K562 (cell line): ENCODE data around the gene CEP89. TPM values are rescaled to one million over a fixed set of nuclear protein-coding genes. Genes with fewer than 3 reads are reported as not detected.

Source experiments
- ATAC-seq: fragments of 200-7000 bp; cut with Tn5 transposase; 3 replicates; pipeline ENCODE4 v1.9.1; 2020; ENCODE audit warnings: moderate library complexity
- BruUV-seq: library from RNA; stranded (reverse); fragments of 400-500 nt; replicated peaks from 2 replicates; lab custom pipeline; 2021; lab: Mats Ljungman, UMichigan
- CTCF ChIA-PET: fragments of 300-600 bp; formaldehyde crosslinking; extraction: SDS; loops from one replicate; lab custom pipeline; 2021; ENCODE audit warnings: low intra/inter-chr PET ratio; lab: Yijun Ruan, JAX
- POLR2A ChIA-PET: fragments of 300-600, 350-650 bp; sonication (Branson Sonifier 250); formaldehyde crosslinking; extraction: SDS; loops from one replicate; lab custom pipeline; 2021; ENCODE audit warnings: antibody characterized with exemption, inconsistent platforms; lab: Yijun Ruan, JAX
- DNase-seq, 4 experiments: peaks; one replicate each; pipeline versions ENCODE4 v3.0.0 to v3.0.0-alpha.2; 2011 to 2018; ENCODE audit warnings: low spot score in 3 of 4, mixed read lengths in 3 of 4; ENCODE audit errors: extremely low read depth in 1 of 4
- FAIRE-seq: peaks from 2 replicates; lab custom pipeline; 2011; peaks lifted over from hg19 to GRCh38; lab: Jason Lieb, UNC
- H2AFZ ChIP-seq: 2 replicates; pipeline ENCODE4 v1.6.0; 2011; ENCODE audit warnings: low read depth, low read length, control low read depth, inconsistent platforms
- H3K27ac ChIP-seq: fragments of 200-600 bp; 3 replicates; pipeline ENCODE4 v1.8.0; 2011; ENCODE audit warnings: low read depth, mild to moderate bottlenecking, control low read depth, inconsistent platforms, low read length, moderate library complexity, mixed read lengths; ENCODE audit errors: extremely low read depth
- H3K27me3 ChIP-seq, 2 experiments: fragments of 300-600 bp in 1 of 2; 2 replicates in 1 of 2; 3 replicates in 1 of 2; pipeline versions ENCODE4 v1.6.0 to v1.8.0; 2011; ENCODE audit warnings: inconsistent platforms in 2 of 2, low read length in 2 of 2, mild to moderate bottlenecking in 1 of 2, mixed read lengths in 1 of 2, moderate library complexity in 1 of 2; ENCODE audit not compliant: control insufficient read depth in 2 of 2, insufficient read depth in 2 of 2
- H3K36me3 ChIP-seq: fragments of 300-600 bp; 3 replicates; pipeline ENCODE4 v1.8.0; 2011; ENCODE audit warnings: mild to moderate bottlenecking, low read length, inconsistent platforms; ENCODE audit not compliant: control insufficient read depth, insufficient read depth
- H3K4me1 ChIP-seq, 2 experiments: fragments of 200-600 bp in 1 of 2; replicated peaks in 1 of 2; 2 replicates in 1 of 2; 3 replicates in 1 of 2; pipeline versions ENCODE4 v1.5.1 to v1.8.0; 2011; ENCODE audit warnings: inconsistent platforms in 2 of 2, low read length in 2 of 2, mild to moderate bottlenecking in 1 of 2, mixed read lengths in 1 of 2, moderate library complexity in 1 of 2; ENCODE audit not compliant: control insufficient read depth in 2 of 2, insufficient read depth in 2 of 2
- H3K4me2 ChIP-seq: 2 replicates; pipeline ENCODE4 v1.6.1; 2011; ENCODE audit warnings: low read length, control low read depth, inconsistent platforms, mixed read lengths; ENCODE audit not compliant: insufficient read depth
- H3K4me3 ChIP-seq: fragments of 200-600 bp; sonication (generic), shearing (Covaris generic); 2 replicates; pipeline ENCODE4 v1.5.1; 2016; ENCODE audit warnings: control low read depth, inconsistent platforms
- H3K79me2 ChIP-seq: fragments of 200-600 bp; 3 replicates; pipeline ENCODE4 v1.8.0; 2011; ENCODE audit warnings: low read length, inconsistent platforms; ENCODE audit not compliant: control insufficient read depth, insufficient read depth
- H3K9ac ChIP-seq, 2 experiments: 2 replicates each; pipeline versions ENCODE4 v1.6.0 to v1.6.1; 2011; ENCODE audit warnings: low read depth in 2 of 2, low read length in 2 of 2, control low read depth in 1 of 2, inconsistent platforms in 1 of 2, mild to moderate bottlenecking in 1 of 2, mixed read lengths in 1 of 2; ENCODE audit not compliant: insufficient read depth in 1 of 2
- H3K9me1 ChIP-seq: one replicate; pipeline ENCODE4 v1.6.0; 2011; ENCODE audit warnings: inconsistent platforms, mild to moderate bottlenecking, low read length, moderate library complexity; ENCODE audit not compliant: control insufficient read depth, insufficient read depth
- H3K9me3 ChIP-seq: replicated peaks from 2 replicates; pipeline ENCODE4 v1.5.1; 2011; ENCODE audit warnings: low read depth, low read length, inconsistent platforms; ENCODE audit not compliant: control insufficient read depth, insufficient read depth
- H4K20me1 ChIP-seq: replicated peaks from 2 replicates; pipeline ENCODE4 v1.6.1; 2011; ENCODE audit warnings: low read length, inconsistent platforms, mixed read lengths; ENCODE audit not compliant: control insufficient read depth, insufficient read depth
- ADNP ChIP-seq: fragments of 200-800 bp; sonication (Bioruptor generic); IDR thresholded peaks from 2 replicates; pipeline ENCODE4 v1.6.1; 2016; ENCODE audit warnings: missing genetic modification characterization, missing compliant biosample characterization
- ELK3 ChIP-seq: fragments of 450-650 bp; formaldehyde crosslinking; IDR thresholded peaks from 2 replicates; pipeline ENCODE4 v1.4.0; 2020; ENCODE audit warnings: mild to moderate bottlenecking
- FOXP4 ChIP-seq: sonication (generic); formaldehyde crosslinking; IDR thresholded peaks from 2 replicates; pipeline ENCODE4 v1.8.0; 2022; ENCODE audit warnings: mild to moderate bottlenecking, missing genetic modification reagents, borderline replicate concordance
- HCFC1 ChIP-seq: IDR thresholded peaks from 2 replicates; pipeline ENCODE4 v1.6.1; 2012; ENCODE audit warnings: low read depth, low read length, improper control_type of control experiment
- RBM15 ChIP-seq: fragments of 200-400 bp; formaldehyde crosslinking; IDR thresholded peaks from 2 replicates; pipeline ENCODE4 v1.6.1; 2018; ENCODE audit warnings: mild to moderate bottlenecking, low read length, moderate library complexity; ENCODE audit not compliant: insufficient read depth
- SNRNP70 ChIP-seq: fragments of 200-400 bp; formaldehyde crosslinking; optimal IDR thresholded peaks from 2 replicates; pipeline ENCODE3; 2017; ENCODE audit warnings: low read depth, low read length
- ZNF449 ChIP-seq: fragments of 250-450 bp; sonication (Bioruptor Pico); IDR thresholded peaks from 2 replicates; pipeline ENCODE4 v1.8.0; 2022; ENCODE audit warnings: moderate library complexity, mild to moderate bottlenecking, inconsistent platforms
- WGBS: fragments of 100-300 bp; shearing (Covaris generic); methylation state at CpG from one replicate; pipeline ENCODE4 v1.1.6; 2016; ENCODE audit warnings: low coverage, mixed read lengths; ENCODE audit not compliant: insufficient coverage; ENCODE audit errors: missing lambda C conversion rate; 5-methylcytosine and 5-hydroxymethylcytosine counted together
- in situ Hi-C: fragments of 300-500 bp; cut with MboI; formaldehyde crosslinking; loops from 4 replicates; pipeline ENCODE4 v1.15.0; 2018; ENCODE audit warnings: inconsistent platforms, mixed read lengths
- intact Hi-C: fragments of 100-400 bp; cut with micrococcal nuclease; formaldehyde crosslinking; loops from 2 replicates; pipeline ENCODE4 v1.14.2; 2022
- polyA plus RNA-seq, 8 experiments: library from polyadenylated mRNA; depleted of rRNA in 4 of 8; stranded (reverse) in 5 of 8; unstranded in 3 of 8; fragments of >200 nt; fragmentation: Nextera tagmentation in 2 of 8; fragmentation: Illumina TruSeq in 1 of 8; extraction: Ambion mirVana in 2 of 8; extraction: Trizol in 1 of 8; gene quantifications; 2 replicates each; pipeline versions ENCODE4 v1.2.1 to v1.2.3, GENCODE V29; 2011 to 2014; ENCODE audit warnings: inconsistent platforms in 1 of 8, missing spikeins in 1 of 8
- total RNA-seq, 7 experiments: library from RNA; depleted of rRNA in 6 of 7; stranded (reverse); fragments of >200 nt in 6 of 7; fragmentation: Illumina TruSeq in 2 of 7; extraction: Trizol in 2 of 7; gene quantifications; 2 replicates each; pipeline versions ENCODE4 v1.2.1 to v1.2.3, GENCODE V29; 2011 to 2021; ENCODE audit warnings: low replicate concordance in 1 of 7

Gene CEP89
- total and polyA plus RNA-seq, 9 of the 15 experiments (the other 6 are each of a cell fraction or from before 2014, with no cell fraction given), result 5.5 to 15.0 (median 7.2) TPM

GRCh38 chr19:32889137-32889934 lies 82.4 kb downstream of the CEP89 start:
- no peak overlapping the region for H3K4me3 ChIP-seq
- 18% methylated on average over 11 of the region's 11 CpGs for WGBS
- no TSS peak for BruUV-seq
- H3K27me3 ChIP-seq, result no peaks in the 10 kb centered on the region; a peak in 1 of 5 replicates
- no peaks in the 10 kb centered on the region for H3K4me1 ChIP-seq
- in situ Hi-C loops, result no loop called here
- FAIRE-seq (no peak), DNase-seq (no peak), ATAC-seq (no peak)
- H3K9ac ChIP-seq, result no peak overlapping the region
- H3K9me3 ChIP-seq, result peaks cover 3% of the 10 kb centered on the region
- no peak overlapping the region for H3K4me2 ChIP-seq
- no peaks in the 10 kb centered on the region for H3K79me2 ChIP-seq
- H4K20me1 ChIP-seq, result no peaks in the 10 kb centered on the region
- H3K9me1 ChIP-seq, result no peaks in the 10 kb centered on the region
- H2AFZ ChIP-seq, result no peak overlapping the region
- H3K36me3 ChIP-seq, result no peaks in the 10 kb centered on the region
- intact Hi-C loops, result no loop called here
- no peak overlapping the region for H3K27ac ChIP-seq
- ChIA-PET POLR2A (interaction anchor here (0.6 kb wide), 1 partner anchor 99 kb away, joined by 3 read pairs; no protein-coding TSS in a partner anchor), CTCF (no interaction called here)
- TF ChIP-seq ADNP (tag) (no peak), FOXP4 (CRISPR knock-in tag) (no peak), SNRNP70 (no peak), HCFC1 (no peak), ELK3 (CRISPR knock-in tag) (no peak), RBM15 (no peak), ZNF449 (CRISPR knock-in tag) (no peak)
